HG03060 (cell line): Measurements from ENCODE around the gene DUOX1.

ENCODE experiments used
- ATAC-seq: cut with Tn5 transposase; IDR thresholded peaks from one replicate; pipeline ENCODE4 v1.9.1; 2021; ENCODE audit warnings: low read depth, moderate number of reproducible peaks; ENCODE audit not compliant: unreplicated experiment

The DUOX1 gene

GRCh38 chr15:45165536-45165935 is 35.7 kb downstream of the DUOX1 start:
- no peak for ATAC-seq

GRCh38 chr15:45166834-45167630 is 37.2 kb downstream of the DUOX1 start:
- peak; percentile 76 for ATAC-seq

GRCh38 chr15:45167631-45168205 is 37.9 kb downstream of the DUOX1 start:
- no peak for ATAC-seq

- no peak for ATAC-seq
Measured at GRCh38 chr15:45168286-45168685, 38.5 kb downstream of the DUOX1 start.

- no peak for ATAC-seq
Measured at GRCh38 chr15:45168751-45169551, 39.2 kb downstream of the DUOX1 start.

GRCh38 chr15:45169608-45170480 is 40.0 kb downstream of the DUOX1 start:
- ATAC-seq = no peak

GRCh38 chr15:45171912-45172311 is 42.1 kb downstream of the DUOX1 start:
- no peak for ATAC-seq

GRCh38 chr15:45174069-45174468 is 44.3 kb downstream of the DUOX1 start:
- no peak for ATAC-seq

- no peak for ATAC-seq
Measured at GRCh38 chr15:45174577-45174976, 44.8 kb downstream of the DUOX1 start.

GRCh38 chr15:45177285-45177684 is 47.5 kb downstream of the DUOX1 start:
- ATAC-seq = no peak

GRCh38 chr15:45179221-45179985 is 49.6 kb downstream of the DUOX1 start:
- no peak for ATAC-seq

GRCh38 chr15:45180201-45180600 is 50.4 kb downstream of the DUOX1 start:
- no peak for ATAC-seq

- no peak for ATAC-seq
Measured at GRCh38 chr15:45180648-45181436, 51.0 kb downstream of the DUOX1 start.

- ATAC-seq = no peak
Measured at GRCh38 chr15:45181491-45182285, 51.9 kb downstream of the DUOX1 start.

GRCh38 chr15:45182996-45183395 is 53.2 kb downstream of the DUOX1 start:
- ATAC-seq = no peak

- no peak for ATAC-seq
Measured at GRCh38 chr15:45183511-45183910, 53.7 kb downstream of the DUOX1 start.

- ATAC-seq = no peak
Measured at GRCh38 chr15:45184562-45185041, 54.8 kb downstream of the DUOX1 start.
